Stimulated activated naive CD4-positive, alpha-beta T cell (primary cell): ENCODE data around the gene ENDOV.
"Not testable (repeated sequence)": the region's sequence is repeated elsewhere in the genome, so short reads cannot be mapped to it uniquely, and the experiment has no call there.

ENCODE experiments used
- DNase-seq, 6 experiments: peaks; one replicate each; lab custom pipeline; 2025; lab: John Stamatoyannopoulos, UW

The ENDOV gene

GRCh38 chr17:80388601-80389000, 26.4 kb upstream of the ENDOV start:
- DNase-seq, result no peak

DNA sequence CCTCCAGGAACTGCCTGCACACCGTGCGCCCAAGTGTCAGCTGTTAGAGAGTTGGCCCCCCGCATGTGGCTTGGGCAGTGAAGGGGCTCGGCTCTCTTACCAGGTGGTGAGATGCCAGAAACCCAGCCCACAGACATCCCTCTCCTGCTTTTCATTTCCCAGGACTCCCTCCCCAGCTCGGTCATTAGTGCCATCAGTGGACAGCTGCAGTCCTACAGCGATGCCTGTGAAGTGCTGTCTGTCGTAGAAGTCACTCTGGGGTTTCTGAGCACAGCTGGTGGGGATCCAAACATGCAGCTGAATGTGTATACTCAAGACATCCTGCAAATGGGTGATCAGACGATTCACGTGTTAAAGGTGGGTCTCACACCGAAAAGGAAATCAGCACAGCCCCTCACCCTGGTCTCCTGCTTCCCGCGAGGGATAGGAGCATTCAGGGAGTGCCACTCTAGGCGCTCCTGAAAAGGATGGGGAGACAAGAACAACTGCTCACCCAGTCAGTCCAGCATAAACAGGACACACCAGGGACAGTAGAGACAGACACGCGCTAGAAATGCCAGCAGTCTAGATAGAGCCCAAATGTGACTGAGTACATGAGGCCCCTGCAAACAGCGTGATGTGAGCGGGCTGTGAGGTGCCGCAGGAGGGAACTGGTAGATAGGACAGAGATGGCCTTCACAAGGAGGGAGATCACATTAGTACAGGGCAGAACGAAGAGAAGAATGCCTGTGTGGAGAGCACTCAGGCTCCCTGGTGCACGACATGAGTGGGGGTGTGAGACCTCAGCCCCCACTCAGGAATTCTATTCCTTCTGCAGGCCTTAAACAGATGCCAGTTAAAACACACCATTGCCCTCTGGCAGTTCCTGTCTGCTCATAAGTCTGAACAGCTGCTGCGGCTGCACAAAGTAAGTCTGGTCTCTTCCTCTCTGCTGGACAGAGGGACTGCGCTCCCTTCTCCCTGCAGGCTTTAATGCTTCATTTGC, 25.7 kb upstream of the ENDOV start:
- no peak for DNase-seq

- no peak for DNase-seq
These were observed 21.6 kb upstream of the ENDOV start for GRCh38 chr17:80393241-80393890.

DNA sequence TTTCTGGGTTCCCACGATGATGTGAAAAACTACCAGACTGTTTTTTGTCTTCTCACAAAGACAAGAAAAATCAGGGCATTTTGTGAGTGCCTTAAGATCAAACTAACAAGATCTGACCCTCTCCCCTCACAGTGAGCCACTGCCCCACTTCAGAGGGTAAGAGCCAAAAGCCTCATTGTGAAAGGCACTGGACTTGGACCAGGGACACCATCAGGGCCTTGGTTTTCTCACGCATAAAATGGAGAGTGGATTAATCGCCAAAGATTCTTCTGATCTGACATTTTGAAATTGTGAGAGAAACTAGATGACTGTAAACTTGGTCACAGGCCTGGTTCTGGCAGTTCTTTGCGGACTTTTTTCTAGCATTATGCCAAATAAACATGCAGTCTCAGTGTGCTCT, 21.0 kb upstream of the ENDOV start:
- DNase-seq, result no peak

- DNase-seq, result no peak
These were observed 20.2 kb upstream of the ENDOV start for GRCh38 chr17:80394629-80395216.

GRCh38 chr17:80395402-80396151, 19.4 kb upstream of the ENDOV start:
- no peak for DNase-seq

- no peak for DNase-seq
These were observed 18.6 kb upstream of the ENDOV start for GRCh38 chr17:80396157-80397033.

- DNase-seq, result no peak
These were observed 18.0 kb upstream of the ENDOV start for GRCh38 chr17:80397034-80397387.

- DNase-seq, result no peak
These were observed 17.3 kb upstream of the ENDOV start for GRCh38 chr17:80397686-80398085.

GRCh38 chr17:80401086-80401485, 13.9 kb upstream of the ENDOV start:
- not testable (repeated sequence) for DNase-seq

DNA sequence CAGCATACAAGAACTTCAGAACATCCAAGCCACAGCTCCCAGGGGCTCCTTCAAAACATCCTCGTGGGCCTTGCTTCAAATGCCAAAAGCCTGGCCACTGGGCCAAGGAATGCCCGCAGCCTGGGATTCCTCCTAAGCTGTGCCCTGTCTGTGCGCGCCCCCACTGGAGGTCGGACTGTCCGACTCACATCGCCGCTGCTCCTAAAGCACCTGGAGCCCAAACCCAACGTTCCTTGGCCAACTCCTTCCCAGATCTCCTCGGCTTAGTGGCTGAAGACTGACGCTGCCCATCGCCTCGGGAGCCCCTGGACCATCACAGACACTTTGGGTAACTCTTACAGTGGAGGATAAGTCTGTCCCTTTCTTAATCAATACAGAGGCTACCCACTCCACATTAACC, 12.9 kb upstream of the ENDOV start:
- DNase-seq, result not testable (repeated sequence)

- DNase-seq, result no peak
These were observed 12.0 kb upstream of the ENDOV start for GRCh38 chr17:80402959-80403358.

DNA sequence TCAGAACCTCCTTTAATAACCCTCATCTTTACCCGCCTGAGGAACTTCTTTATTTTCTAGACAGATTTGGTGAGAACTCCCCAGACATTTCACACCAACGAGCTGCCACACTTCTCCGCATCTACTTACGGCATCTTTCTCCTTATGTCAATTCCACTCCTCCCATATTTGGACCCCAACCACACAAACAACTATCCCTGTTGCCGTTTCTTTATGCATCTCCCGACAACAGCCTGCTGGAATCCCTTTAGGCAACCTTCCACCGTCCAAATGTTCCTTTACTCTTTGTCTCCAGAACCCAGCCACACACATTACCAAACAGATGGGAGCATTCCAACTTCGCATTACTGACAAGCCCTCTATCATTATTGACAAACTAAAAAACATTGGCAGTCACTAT, 8.8 kb upstream of the ENDOV start:
- no peak for DNase-seq

GRCh38 chr17:80407917-80408316, 7.0 kb upstream of the ENDOV start:
- not testable (repeated sequence) for DNase-seq

DNA sequence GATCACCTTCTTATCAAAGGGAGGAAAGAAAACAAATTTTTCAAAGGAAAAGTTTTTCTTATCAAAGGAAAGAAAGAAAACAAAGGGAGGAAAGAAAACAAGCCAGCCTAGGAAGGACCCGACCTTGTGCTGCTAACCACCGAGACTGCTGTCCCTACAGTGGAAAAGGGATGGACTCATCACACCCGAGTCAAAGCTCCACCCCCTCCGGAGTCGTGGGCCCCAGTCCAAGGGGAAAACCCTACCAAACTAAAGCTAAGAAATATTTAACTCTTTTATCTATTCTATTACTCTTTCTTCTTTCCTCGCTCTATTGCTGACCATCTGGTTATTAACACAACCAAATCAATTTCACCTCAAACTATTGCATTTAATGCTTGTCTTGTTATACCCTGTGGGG, 6.1 kb upstream of the ENDOV start:
- DNase-seq, result no peak

DNA sequence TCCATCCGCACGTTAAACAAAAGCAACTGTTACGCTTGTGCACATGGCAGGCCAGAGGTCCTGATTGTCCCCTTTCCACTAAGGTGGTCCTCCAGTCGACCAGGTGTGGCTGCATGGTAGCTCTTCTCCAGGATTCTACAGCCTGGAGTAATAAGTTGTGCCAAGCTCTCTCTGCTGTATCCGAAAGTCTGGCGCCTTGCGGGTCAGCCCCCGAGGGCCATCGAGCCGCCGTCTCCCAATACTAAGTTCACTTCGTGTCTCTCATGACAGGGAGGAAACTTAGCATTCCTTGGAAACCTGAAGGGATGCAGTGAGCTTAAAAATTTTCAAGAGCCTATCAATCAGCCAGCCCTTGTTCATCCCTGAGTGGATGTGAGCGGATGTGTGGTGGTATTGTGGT, 5.3 kb upstream of the ENDOV start:
- no peak for DNase-seq

DNA sequence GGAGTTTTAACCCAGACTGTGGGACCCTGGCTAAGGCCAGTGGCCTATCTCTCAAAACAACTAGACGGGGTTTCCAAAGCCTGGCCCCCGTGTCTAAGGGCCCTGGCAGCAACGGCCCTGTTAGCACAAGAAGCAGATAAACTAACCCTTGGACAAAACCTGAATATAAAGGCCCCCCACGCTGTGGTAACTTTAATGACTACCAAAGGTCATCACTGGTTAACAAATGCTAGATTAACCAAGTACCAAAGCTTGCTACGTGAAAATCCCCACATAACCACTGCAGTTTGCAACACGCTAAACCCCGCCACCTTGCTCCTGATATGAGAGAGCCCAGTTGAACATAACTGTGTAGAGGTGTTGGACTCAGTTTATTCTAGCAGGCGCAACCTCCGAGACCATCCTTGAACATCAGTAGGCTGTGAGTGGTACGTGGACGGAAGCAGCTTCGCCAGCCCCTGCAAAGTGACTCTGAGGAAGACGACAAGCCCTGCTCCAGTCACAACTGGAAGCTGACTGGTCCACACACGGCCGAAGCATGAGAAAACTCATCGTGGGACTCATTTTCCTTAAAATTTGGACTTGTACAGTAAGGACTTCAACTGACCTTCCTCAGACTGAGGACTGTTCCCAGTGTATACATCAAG, 4.4 kb upstream of the ENDOV start:
- DNase-seq, result not testable (repeated sequence)

DNA sequence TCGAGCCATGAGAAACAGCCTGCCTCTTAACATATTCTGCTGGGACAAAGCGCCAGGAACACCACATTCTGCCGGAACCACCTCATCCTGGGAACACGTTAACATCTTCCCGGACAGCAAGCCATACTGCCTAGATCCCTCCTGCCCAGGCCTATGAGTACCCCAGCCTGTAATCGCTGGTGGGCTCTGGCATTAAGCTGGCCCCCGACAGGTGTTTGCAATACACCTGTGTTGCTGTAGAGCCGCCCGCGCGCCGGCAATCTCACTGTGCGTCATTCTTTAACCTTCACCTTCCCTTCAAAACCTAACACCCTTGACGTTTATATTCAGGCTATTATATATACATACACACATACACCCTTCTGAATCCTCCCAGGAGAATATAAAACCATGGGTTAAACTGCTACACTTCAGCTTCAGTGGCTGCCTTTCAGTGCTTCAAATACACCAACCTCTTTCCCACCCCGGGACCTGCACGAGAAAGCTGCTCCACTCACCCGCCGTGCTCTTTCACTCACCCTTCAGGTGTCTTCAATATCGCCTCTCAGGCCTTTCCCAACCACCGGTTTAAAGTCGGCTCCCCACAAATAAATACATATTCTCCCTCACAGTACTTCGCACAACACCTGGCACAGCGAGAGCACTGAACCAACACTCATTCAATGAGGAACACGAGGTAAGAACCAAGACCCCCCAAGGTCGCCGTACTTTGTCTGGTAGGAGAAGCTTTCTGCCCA, 1.0 kb upstream of the ENDOV start:
- peak in 1 of 6 experiments; percentile 9 for DNase-seq

GRCh38 chr17:80414508-80414802, 512 bp upstream of the ENDOV start:
- peak in 2 of 6 experiments; percentile 14 to 47 for DNase-seq

GRCh38 chr17:80415626-80416137, 715 bp downstream of the ENDOV start:
- DNase-seq, result no peak
